GM19025 (cell line): Measurements from ENCODE around the gene RNF113B.

Experiments used
- ATAC-seq: cut with Tn5 transposase; IDR thresholded peaks from one replicate; pipeline ENCODE4 v1.9.1; 2021; ENCODE audit warnings: mild to moderate bottlenecking, low read depth, moderate library complexity; ENCODE audit not compliant: unreplicated experiment

The RNF113B gene

GRCh38 chr13:98176777-98177608 lies at the start of gene RNF113B:
TSS of gene RNF113B (minus strand) at chr13:98177269. CDS start at chr13:98177236, 33 bp downstream.
- no peak for ATAC-seq

- no peak for ATAC-seq
Measured at GRCh38 chr13:98226496-98226895, 49.4 kb upstream of the RNF113B start.

- no peak for ATAC-seq
Measured at GRCh38 chr13:98225036-98225940, 48.2 kb upstream of the RNF113B start.

- ATAC-seq = no peak
Measured at GRCh38 chr13:98224557-98224956, 47.5 kb upstream of the RNF113B start.

- ATAC-seq = no peak
Measured at GRCh38 chr13:98223741-98224140, 46.7 kb upstream of the RNF113B start.

- no peak for ATAC-seq
Measured at GRCh38 chr13:98222816-98223215, 45.7 kb upstream of the RNF113B start.

GRCh38 chr13:98222081-98222554 lies 45.0 kb upstream of the RNF113B start:
- no peak for ATAC-seq

GRCh38 chr13:98221234-98221633 lies 44.2 kb upstream of the RNF113B start:
- ATAC-seq = no peak

- no peak for ATAC-seq
Measured at GRCh38 chr13:98220271-98220791, 43.3 kb upstream of the RNF113B start.

GRCh38 chr13:98219685-98220084 lies 42.6 kb upstream of the RNF113B start:
- no peak for ATAC-seq

GRCh38 chr13:98217597-98217996 lies 40.5 kb upstream of the RNF113B start:
- ATAC-seq = no peak

GRCh38 chr13:98216711-98217285 lies 39.7 kb upstream of the RNF113B start:
- ATAC-seq = no peak

- no peak for ATAC-seq
Measured at GRCh38 chr13:98216135-98216565, 39.1 kb upstream of the RNF113B start.

- no peak for ATAC-seq
Measured at GRCh38 chr13:98215508-98215907, 38.4 kb upstream of the RNF113B start.

GRCh38 chr13:98214707-98215106 lies 37.6 kb upstream of the RNF113B start:
- ATAC-seq = no peak

GRCh38 chr13:98214008-98214643 lies 37.1 kb upstream of the RNF113B start:
- ATAC-seq = no peak

- no peak for ATAC-seq
Measured at GRCh38 chr13:98213354-98213753, 36.3 kb upstream of the RNF113B start.

GRCh38 chr13:98212763-98213162 lies 35.7 kb upstream of the RNF113B start:
- ATAC-seq = no peak

- ATAC-seq = no peak
Measured at GRCh38 chr13:98208606-98209005, 31.5 kb upstream of the RNF113B start.

- no peak for ATAC-seq
Measured at GRCh38 chr13:98207416-98207815, 30.3 kb upstream of the RNF113B start.
